Suppressor macrophage treated with lipopolysaccharide for 1 hour (primary cell): ENCODE results near the gene CYP27A1.

Experiments used
- DNase-seq, 3 donors: peaks; one replicate each; pipeline ENCODE4 v3.0.0-alpha.2; 2020 to 2022

Gene CYP27A1

GRCh38 chr2:218773881-218774280 lies 8.1 kb upstream of the CYP27A1 start:
- peak in 1 of 3 donors; percentile 12 for DNase-seq

DNA sequence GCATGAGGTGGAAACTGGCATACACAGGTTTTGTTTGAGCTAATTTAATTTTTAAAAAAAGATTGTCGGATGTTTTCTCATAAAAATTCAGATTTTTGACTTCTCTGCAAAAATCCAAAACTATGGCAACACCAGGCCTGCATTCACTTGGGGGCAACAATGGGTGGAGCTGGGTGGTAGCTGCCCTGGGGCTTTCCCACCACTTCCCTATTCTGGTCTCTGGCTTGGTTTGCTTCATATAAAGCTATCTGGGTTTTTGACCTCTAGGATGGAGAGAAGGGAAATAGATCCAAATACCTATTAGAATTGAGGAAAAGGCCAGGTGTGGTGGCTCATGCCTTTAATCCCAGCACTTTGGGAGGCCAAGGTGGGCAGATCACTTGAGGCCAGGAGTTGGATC lies 5.5 kb upstream of the CYP27A1 start:
- peak in 1 of 3 donors; percentile 18 for DNase-seq

GRCh38 chr2:218777276-218777990 lies 4.5 kb upstream of the CYP27A1 start:
- no peak for DNase-seq

DNA sequence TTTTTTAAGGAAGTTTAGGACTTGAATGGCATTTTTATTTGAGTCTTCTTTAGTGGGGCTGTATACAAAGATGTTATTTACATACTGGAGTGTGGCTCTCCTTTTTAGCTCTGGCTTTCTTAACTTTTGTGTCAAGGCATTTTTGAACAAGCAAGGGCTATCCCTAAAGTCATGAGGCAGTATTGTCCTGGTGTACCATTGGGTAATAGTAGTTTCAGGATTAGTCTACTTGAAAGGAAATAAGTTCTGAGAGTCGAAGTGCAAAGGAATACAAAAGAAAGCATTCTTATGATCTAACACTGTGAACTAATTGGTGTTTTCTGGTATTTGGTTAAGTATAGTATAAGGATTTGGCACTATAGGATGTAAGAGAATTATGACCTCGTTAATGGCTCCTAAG lies 1.9 kb upstream of the CYP27A1 start:
- peak in 1 of 3 donors; percentile 16 for DNase-seq

- peak in 1 of 3 donors; percentile 14 for DNase-seq
Observed at GRCh38 chr2:218780851-218781690, 876 bp upstream of the CYP27A1 start.

GRCh38 chr2:218782528-218782844 lies 539 bp downstream of the CYP27A1 start:
- DNase-seq, result peak in 1 of 3 donors; percentile 29

DNA sequence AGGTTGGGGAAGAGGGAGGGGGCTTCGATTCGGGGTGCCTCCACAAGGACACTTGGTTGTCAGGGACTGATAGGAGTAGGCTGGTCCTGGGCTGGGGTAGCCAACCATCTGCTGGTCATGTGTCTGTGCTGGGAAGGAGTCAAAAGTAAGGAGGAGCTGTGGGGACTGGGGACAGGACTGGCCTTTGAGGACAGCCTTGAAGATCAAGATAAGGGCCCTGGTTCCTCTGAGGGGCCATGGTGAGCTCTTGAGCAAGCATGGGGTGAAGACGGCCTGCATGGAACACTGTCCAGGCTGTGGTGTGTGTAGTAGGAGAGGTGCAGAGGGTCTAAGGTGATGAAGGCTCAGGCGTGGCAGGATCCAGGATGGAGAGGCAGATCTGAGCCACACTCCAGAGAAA lies 1.7 kb downstream of the CYP27A1 start:
- DNase-seq, result peak in 1 of 3 donors; percentile 35

DNA sequence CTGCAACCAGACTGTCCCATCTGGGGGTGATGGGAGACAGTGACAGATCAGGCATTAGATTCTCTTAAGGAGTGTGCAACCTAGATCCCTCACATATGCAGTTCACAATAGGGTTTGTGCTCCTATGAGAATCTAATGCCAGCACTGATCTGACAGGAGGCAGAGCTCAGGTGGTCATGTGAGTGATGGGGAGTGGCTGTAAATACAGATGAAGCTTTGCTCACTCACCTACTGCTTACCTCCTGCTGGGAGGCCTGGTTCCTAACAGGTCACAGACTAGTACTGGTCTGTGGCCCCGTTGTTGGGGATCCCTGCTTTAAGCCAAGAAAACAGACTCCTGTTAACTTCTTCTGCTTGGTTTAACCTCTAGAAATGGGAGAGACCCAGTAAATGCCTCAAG lies 3.2 kb downstream of the CYP27A1 start:
- DNase-seq, result peak in 1 of 3 donors; percentile 17

DNA sequence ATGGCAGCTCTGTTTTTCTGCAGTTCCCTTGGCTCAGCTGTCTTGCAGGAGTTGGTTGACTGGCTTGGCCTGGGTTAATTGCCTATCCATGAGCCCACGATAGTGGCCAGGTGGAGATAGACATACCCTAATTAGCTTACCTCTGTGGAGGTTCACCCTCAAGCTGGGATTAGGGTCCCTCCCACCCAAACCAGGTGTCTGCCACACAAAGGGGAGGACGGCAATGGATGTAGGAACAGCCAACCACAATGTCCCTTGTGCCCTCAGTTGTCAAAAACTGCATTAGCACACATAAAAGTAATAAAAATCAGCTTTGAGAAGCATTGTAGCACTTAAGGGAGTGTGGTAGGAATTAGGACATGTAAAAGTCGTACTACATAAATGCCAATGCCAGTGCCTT lies 4.2 kb downstream of the CYP27A1 start:
- DNase-seq, result no peak

- DNase-seq, result no peak
Observed at GRCh38 chr2:218788529-218789255, 6.7 kb downstream of the CYP27A1 start.

DNA sequence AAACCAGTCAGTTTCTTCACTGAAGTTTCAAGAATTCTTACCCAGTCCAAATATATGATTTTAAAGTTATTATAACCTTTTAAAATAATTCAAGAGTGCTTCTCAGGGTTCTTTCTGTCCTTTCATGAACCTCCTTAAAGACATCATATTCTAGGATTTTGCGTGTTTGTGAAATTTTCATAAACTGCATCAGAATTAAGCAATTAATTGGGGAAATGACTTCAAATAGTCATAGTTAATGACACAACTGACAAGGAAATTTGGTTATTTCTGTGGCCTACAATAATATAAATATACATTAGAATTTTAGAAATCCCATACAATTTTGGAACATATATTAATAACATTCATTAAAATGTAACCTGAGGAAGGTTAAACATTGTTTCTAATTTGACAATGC lies 10.5 kb downstream of the CYP27A1 start:
- DNase-seq, result peak in 2 of 3 donors; percentile 46 to 49

DNA sequence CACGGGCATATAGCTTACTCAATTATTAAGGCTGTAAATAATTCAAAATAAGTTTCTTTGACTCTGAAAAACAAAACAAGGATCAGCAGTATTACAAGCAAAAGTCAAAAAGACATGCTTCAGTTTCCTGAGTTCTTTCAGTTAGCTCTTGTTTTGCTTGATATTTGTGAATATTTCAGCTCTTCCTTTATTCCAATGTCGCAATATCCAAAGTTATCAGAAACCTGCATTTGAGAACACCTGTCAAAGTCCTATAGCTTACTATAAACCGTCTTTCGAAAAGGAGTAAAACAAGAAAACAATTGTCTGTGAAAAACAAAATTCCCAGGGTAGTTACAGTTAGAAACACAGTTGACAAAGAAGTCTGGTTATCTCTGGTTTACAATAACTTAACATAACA lies 14.7 kb downstream of the CYP27A1 start:
- DNase-seq, result no peak

- DNase-seq, result no peak
Observed at GRCh38 chr2:218798767-218799504, 17.0 kb downstream of the CYP27A1 start.

DNA sequence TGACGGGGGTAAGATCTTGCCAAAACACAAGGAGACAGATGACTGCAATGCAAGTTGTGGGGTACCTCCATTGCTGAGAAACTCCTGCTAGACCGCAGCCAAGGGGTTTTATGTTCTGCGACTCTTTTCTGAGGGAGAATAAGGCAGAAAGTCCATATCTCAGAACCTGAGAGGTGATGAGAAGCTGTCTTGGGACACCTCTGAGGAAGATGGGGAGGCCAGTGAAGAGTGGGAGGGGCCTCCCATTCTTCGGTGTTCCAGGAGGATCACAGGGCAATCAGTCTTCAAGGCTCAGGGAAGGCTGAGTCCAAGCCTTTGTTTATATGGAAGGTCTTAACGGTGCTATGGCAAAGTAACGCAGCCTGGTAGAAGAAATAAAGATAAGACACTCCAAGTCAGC lies 18.0 kb downstream of the CYP27A1 start:
- DNase-seq, result no peak

DNA sequence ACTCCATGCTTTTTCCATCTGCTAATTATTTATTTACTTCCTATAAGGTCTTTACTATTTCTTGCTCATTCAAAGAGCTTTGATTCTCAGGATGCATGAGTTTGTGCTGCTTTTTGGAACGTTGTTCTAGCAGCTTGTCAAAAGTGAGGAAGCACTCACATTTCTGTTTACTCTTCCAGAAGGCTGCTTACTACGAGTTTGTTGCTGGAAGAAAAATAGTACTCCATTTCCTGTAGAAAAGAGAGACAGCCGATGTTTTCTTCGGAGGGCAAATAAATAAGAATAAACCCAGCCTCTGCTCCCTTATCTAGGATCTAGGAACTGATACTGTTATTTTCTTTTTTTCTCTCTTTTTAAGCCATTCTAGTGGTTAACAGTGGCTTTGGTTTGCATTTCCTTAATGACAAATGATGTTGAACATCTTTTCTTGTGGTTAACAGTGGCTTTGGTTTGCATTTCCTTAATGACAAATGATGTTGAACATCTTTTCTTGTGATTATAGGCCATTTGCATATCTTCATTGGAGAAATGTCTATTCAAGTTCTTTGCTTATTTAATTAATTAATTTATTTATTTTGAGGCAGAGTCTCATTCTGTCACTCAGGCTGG lies 20.5 kb downstream of the CYP27A1 start:
- DNase-seq, result no peak

- DNase-seq, result no peak
Observed at GRCh38 chr2:218804817-218805216, 22.9 kb downstream of the CYP27A1 start.

DNA sequence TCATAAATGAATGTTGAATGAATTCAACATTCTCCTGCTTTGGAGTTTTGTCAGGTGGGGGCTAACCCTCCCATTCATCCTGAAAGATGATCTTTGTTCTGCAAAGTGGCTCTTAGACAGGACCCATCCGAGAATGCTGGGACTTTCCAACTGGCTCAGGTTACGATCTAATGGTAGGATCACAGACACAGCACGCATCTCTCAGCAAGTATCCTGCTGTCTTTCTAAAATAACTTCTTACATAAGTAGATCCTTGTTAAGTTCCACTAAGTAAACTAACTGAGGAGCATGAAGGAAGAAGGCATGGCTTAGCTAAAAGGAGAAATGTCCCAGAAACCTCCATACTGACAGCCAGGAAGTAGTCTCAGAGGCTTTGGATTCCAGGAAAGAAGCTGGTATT lies 23.7 kb downstream of the CYP27A1 start:
- DNase-seq, result no peak

GRCh38 chr2:218806346-218806978 lies 24.5 kb downstream of the CYP27A1 start:
- DNase-seq, result peak; percentile 78 to 89 (median 84)

- DNase-seq, result peak in 1 of 3 donors; percentile 39
Observed at GRCh38 chr2:218807626-218808025, 25.7 kb downstream of the CYP27A1 start.

GRCh38 chr2:218809515-218809914 lies 27.6 kb downstream of the CYP27A1 start:
- no peak for DNase-seq

DNA sequence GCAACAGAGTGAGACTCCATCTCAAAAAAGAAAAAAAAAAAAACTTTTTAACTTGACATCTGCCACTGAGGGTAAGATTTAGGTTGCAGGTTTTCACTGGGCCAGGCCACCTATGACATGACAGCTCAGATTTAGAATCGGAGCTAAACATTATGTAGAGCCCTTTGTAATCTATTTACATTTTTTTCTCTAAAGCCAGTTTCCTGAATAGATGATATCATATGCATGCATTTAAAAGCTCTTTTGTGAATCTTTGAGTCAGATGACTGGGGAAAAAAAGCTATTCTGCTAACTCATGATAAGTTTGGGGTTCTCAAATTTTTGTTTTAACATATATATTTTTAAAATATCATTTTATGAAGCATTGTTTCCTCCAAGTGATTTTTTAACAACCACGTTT lies 28.3 kb downstream of the CYP27A1 start:
- DNase-seq, result peak in 1 of 3 donors; percentile 56

- peak; percentile 92 to 95 (median 93) for DNase-seq
Observed at GRCh38 chr2:218811382-218811781, 29.4 kb downstream of the CYP27A1 start.
